CD14-positive monocyte (primary cell): ENCODE measurements around the gene FOXRED2. TPM values are rescaled to one million over a fixed set of nuclear protein-coding genes. Genes with fewer than 3 reads are reported as not detected.
A peak's percentile ranks its signal among the peaks of the same experiment; 100 is the strongest.

ENCODE experiments used
- DNase-seq, 3 donors: peaks; one replicate each; pipeline ENCODE4 v3.0.0-alpha.2; 2011 to 2022
- H2AFZ ChIP-seq: 2 replicates; pipeline ENCODE4 v1.6.0; 2012; ENCODE audit warnings: mild to moderate bottlenecking, low read depth, low read length, inconsistent platforms; ENCODE audit not compliant: insufficient read depth, poor library complexity, severe bottlenecking
- H3K27ac ChIP-seq, 2 donors: 1 replicate in 1 of 2; 2 replicates in 1 of 2; pipeline ENCODE4 v1.5.1; 2012 to 2013; ENCODE audit warnings: low read length in 2 of 2, control low read depth in 1 of 2, inconsistent platforms in 1 of 2, low read depth in 1 of 2, mild to moderate bottlenecking in 1 of 2
- H3K27me3 ChIP-seq, 2 donors: one replicate each; pipeline versions ENCODE4 v1.6.0 to v1.6.1; 2011 to 2013; ENCODE audit warnings: low read length in 2 of 2; ENCODE audit not compliant: control insufficient read depth in 2 of 2, insufficient read depth in 2 of 2
- H3K36me3 ChIP-seq, 2 donors: replicated peaks in 1 of 2; 1 replicate in 1 of 2; 2 replicates in 1 of 2; pipeline versions ENCODE4 v1.5.1 to v1.6.1; 2012 to 2013; ENCODE audit warnings: low read length in 2 of 2, control low read depth in 1 of 2, inconsistent platforms in 1 of 2, mild to moderate bottlenecking in 1 of 2; ENCODE audit not compliant: insufficient read depth in 2 of 2, control insufficient read depth in 1 of 2
- H3K4me1 ChIP-seq, 2 donors: 1 replicate in 1 of 2; 2 replicates in 1 of 2; pipeline versions ENCODE4 v1.5.1 to v1.6.1; 2012 to 2013; ENCODE audit warnings: low read length in 2 of 2, control low read depth in 1 of 2, inconsistent platforms in 1 of 2, mild to moderate bottlenecking in 1 of 2, moderate library complexity in 1 of 2; ENCODE audit not compliant: insufficient read depth in 2 of 2, control insufficient read depth in 1 of 2
- H3K4me2 ChIP-seq: replicated peaks from 2 replicates; pipeline ENCODE3; 2012; ENCODE audit warnings: low read length, moderate library complexity, mild to moderate bottlenecking; ENCODE audit not compliant: poor library complexity, severe bottlenecking; ENCODE audit errors: extremely low read depth
- H3K4me3 ChIP-seq, 3 experiments: fragments of 200-600 bp in 1 of 3; sonication (generic) in 1 of 3; replicated peaks in 1 of 3; 1 replicate in 2 of 3; 2 replicates in 1 of 3; pipeline ENCODE4 v1.5.1; 2011 to 2013; ENCODE audit warnings: low read length in 3 of 3, mild to moderate bottlenecking in 3 of 3, control low read depth in 2 of 3, low read depth in 2 of 3, inconsistent platforms in 1 of 3, moderate library complexity in 1 of 3
- H3K79me2 ChIP-seq: 2 replicates; pipeline ENCODE4 v1.6.0; 2012; ENCODE audit warnings: mild to moderate bottlenecking, control low read depth, inconsistent platforms, low read length, moderate library complexity; ENCODE audit not compliant: insufficient read depth
- H3K9ac ChIP-seq: 2 replicates; pipeline ENCODE4 v1.6.0; 2017; ENCODE audit warnings: low read length, mild to moderate bottlenecking; ENCODE audit not compliant: insufficient read depth, poor library complexity, severe bottlenecking
- H3K9me3 ChIP-seq, 2 donors: replicated peaks in 1 of 2; 1 replicate in 1 of 2; 2 replicates in 1 of 2; pipeline versions ENCODE4 v1.5.1 to v1.6.1; 2012 to 2013; ENCODE audit warnings: low read length in 2 of 2, control low read depth in 1 of 2; ENCODE audit not compliant: control insufficient read depth in 1 of 2, insufficient read depth in 1 of 2
- H4K20me1 ChIP-seq: 2 replicates; pipeline ENCODE4 v1.6.0; 2012; ENCODE audit warnings: mild to moderate bottlenecking, low read length, control low read depth, moderate library complexity; ENCODE audit not compliant: insufficient read depth
- H3K27ac Mint-ChIP-seq, 7 donors: one replicate each; pipeline ENCODE4 v1.8.0; 2020; ENCODE audit warnings: mild to moderate bottlenecking in 7 of 7, mixed read lengths in 7 of 7, moderate library complexity in 6 of 7, inconsistent platforms in 2 of 7
- H3K27me3 Mint-ChIP-seq, 3 donors: one replicate each; pipeline ENCODE4 v1.8.0; 2021 to 2022; ENCODE audit warnings: low read depth in 3 of 3, mild to moderate bottlenecking in 3 of 3, mixed read lengths in 3 of 3, moderate library complexity in 3 of 3, inconsistent platforms in 1 of 3
- H3K36me3 Mint-ChIP-seq, 2 donors: one replicate each; pipeline ENCODE4 v1.8.0; 2020; ENCODE audit warnings: mixed read lengths in 2 of 2, inconsistent platforms in 1 of 2, mild to moderate bottlenecking in 1 of 2
- H3K4me1 Mint-ChIP-seq: one replicate; pipeline ENCODE4 v1.8.0; 2020; ENCODE audit warnings: mild to moderate bottlenecking, mixed read lengths
- H3K4me3 Mint-ChIP-seq, 2 donors: one replicate each; pipeline ENCODE4 v1.8.0; 2020; ENCODE audit warnings: mild to moderate bottlenecking in 2 of 2, mixed read lengths in 2 of 2, moderate library complexity in 1 of 2
- H3K9me3 Mint-ChIP-seq, 7 donors: one replicate each; pipeline ENCODE4 v1.8.0; 2020 to 2022; ENCODE audit warnings: mixed read lengths in 7 of 7, mild to moderate bottlenecking in 6 of 7, moderate library complexity in 6 of 7, inconsistent platforms in 2 of 7
- WGBS: methylation state at CpG from one replicate; pipeline ENCODE4 v1.1.5; 2013; ENCODE audit warnings: missing lambda C conversion rate; ENCODE audit not compliant: insufficient coverage; 5-methylcytosine and 5-hydroxymethylcytosine counted together
- intact Hi-C, 2 donors: fragments of 100-400 bp; cut with micrococcal nuclease; formaldehyde crosslinking; loops; one replicate each; pipeline versions ENCODE4 v1.15.0 to v1.15.1; 2023
- polyA plus RNA-seq, 3 donors: library from polyadenylated mRNA; depleted of rRNA in 1 of 3; unstranded in 2 of 3; stranded (reverse) in 1 of 3; fragments of 300-500 nt in 2 of 3; fragments of >200 nt in 1 of 3; fragmentation: Illumina TruSeq in 2 of 3; gene quantifications; 1 replicate in 2 of 3; 2 replicates in 1 of 3; pipeline ENCODE4 v1.2.3, GENCODE V29; 2012 to 2021
- TF ChIP-seq, protein P1 (sequence below): fragments of 200-600 bp; IDR thresholded peaks from one replicate; pipeline ENCODE4 v1.8.0; 2022; ENCODE audit warnings: antibody characterized with exemption, mild to moderate bottlenecking

Gene FOXRED2
- polyA plus RNA-seq, 3 donors, result 1.5 to 2.0 (median 1.9) TPM

DNA sequence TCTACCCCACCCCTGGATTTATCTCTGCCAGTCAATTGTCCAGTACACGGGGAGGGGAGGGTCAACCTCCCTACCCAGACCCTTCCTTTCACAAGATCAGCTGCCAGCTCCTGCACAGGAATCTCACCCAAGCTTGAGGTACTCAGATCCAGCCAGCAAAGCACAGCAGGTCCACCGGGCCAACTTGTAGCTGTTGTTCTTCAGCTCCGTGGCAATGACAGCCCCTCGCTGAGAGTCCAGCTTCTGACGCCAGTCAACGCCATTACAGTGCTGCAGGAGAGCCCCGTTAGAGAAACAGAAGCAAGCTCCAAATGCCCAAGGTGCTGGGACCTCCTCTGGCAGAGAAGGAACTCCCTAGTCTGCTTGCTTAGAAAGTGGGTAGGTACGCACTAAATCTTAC lies 5.5 kb upstream of the FOXRED2 start:
- Mint-ChIP-seq H3K4me3 (no peak overlapping the region), H3K9me3 (no peaks in the 10 kb centered on the region), H3K4me1 (peaks cover 18% of the 10 kb centered on the region), H3K27me3 (no peaks in the 10 kb centered on the region), H3K27ac (no peak overlapping the region), H3K36me3 (peaks cover 64 to 74% of the 10 kb centered on the region in 2 donors)
- H3K9ac ChIP-seq, result no peak overlapping the region
- no peaks in the 10 kb centered on the region for H3K27me3 ChIP-seq
- intact Hi-C loops, result no loop called here
- H3K27ac ChIP-seq, result no peak overlapping the region
- H3K4me2 ChIP-seq, result no peak overlapping the region
- peaks cover 17 to 19% of the 10 kb centered on the region in 2 donors for H3K4me1 ChIP-seq
- WGBS, result 98% methylated on average over 8 of the region's 8 CpGs
- TF ChIP-seq, protein P1, sequence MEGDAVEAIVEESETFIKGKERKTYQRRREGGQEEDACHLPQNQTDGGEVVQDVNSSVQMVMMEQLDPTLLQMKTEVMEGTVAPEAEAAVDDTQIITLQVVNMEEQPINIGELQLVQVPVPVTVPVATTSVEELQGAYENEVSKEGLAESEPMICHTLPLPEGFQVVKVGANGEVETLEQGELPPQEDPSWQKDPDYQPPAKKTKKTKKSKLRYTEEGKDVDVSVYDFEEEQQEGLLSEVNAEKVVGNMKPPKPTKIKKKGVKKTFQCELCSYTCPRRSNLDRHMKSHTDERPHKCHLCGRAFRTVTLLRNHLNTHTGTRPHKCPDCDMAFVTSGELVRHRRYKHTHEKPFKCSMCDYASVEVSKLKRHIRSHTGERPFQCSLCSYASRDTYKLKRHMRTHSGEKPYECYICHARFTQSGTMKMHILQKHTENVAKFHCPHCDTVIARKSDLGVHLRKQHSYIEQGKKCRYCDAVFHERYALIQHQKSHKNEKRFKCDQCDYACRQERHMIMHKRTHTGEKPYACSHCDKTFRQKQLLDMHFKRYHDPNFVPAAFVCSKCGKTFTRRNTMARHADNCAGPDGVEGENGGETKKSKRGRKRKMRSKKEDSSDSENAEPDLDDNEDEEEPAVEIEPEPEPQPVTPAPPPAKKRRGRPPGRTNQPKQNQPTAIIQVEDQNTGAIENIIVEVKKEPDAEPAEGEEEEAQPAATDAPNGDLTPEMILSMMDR, result no peak
- H3K9me3 ChIP-seq, result no peaks in the 10 kb centered on the region
- no peak overlapping the region for H3K4me3 ChIP-seq
- H3K36me3 ChIP-seq, result peaks cover 67 to 72% of the 10 kb centered on the region in 2 donors
- no peak for DNase-seq
- H4K20me1 ChIP-seq, result peaks cover 37% of the 10 kb centered on the region
- H3K79me2 ChIP-seq, result peaks cover 3% of the 10 kb centered on the region
- no peak overlapping the region for H2AFZ ChIP-seq

DNA sequence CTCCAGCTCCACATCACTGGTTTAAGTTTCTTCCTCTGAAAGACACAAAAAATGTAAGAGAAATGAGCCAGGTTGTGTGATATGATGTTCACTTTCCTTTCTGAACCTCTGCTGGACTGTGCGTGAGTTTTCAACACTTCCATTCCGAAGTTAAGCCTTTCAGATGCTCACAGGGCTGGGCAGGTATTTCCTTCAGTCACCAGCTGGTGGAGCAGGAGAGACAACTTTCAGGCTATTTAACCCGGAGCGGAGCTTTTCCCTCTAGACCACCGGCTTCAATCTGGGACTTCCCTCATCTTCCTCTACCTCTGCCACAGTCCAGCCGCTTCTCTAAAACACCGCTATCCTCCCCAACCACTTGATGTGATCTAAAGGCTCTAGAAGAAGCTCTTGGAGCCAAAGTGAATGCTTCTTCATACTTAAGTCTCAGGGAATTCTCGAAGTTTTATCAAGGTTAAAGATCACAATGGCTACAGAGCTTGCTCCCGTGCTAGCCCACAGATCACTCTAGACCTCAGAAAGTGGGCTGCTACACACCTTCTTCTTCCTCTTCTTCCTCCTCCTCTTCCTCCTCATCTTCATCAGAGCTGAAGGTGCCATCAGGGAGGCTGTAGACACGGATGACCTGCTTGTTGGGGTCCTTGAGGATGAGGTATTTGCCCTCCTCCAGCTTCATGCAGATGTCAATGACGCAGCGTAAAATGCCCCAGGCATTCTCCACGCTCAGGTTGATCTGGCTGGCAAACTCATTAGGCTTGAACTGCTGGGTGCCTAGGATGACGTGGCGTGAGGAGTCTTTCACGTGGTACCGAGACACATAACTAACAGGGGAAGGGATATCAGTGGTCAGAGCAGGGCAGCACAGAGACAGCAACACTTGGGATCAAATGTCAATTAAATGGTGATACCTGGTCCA lies 4.4 kb upstream of the FOXRED2 start:
- peaks cover 53 to 63% of the 10 kb centered on the region in 2 donors for H3K36me3 Mint-ChIP-seq
- no peaks in the 10 kb centered on the region for H3K9me3 Mint-ChIP-seq
- Histone ChIP-seq H3K79me2 (no peaks in the 10 kb centered on the region), H3K4me3 (no peak overlapping the region), H2AFZ (no peak overlapping the region), H3K9me3 (no peaks in the 10 kb centered on the region), H3K4me1 (peaks cover 26 to 30% of the 10 kb centered on the region in 2 donors), H3K9ac (no peak overlapping the region), H3K27me3 (no peaks in the 10 kb centered on the region), H4K20me1 (peaks cover 27% of the 10 kb centered on the region), H3K27ac (peak overlapping the region in 1 of 2 donors; percentile 27), H3K4me2 (no peak overlapping the region), H3K36me3 (peaks cover 56 to 61% of the 10 kb centered on the region in 2 donors)
- no peaks in the 10 kb centered on the region for H3K27me3 Mint-ChIP-seq
- peak in 2 of 3 donors; percentile 24 to 41 for DNase-seq
- TF ChIP-seq, protein P1, result peak; percentile 69
- peaks cover 21% of the 10 kb centered on the region for H3K4me1 Mint-ChIP-seq
- H3K27ac Mint-ChIP-seq, result peak overlapping the region in 5 of 7 donors; percentile 16 to 83 (median 51)
- 71% methylated on average over 14 of the region's 17 CpGs for WGBS
- intact Hi-C loops, result no loop called here
- H3K4me3 Mint-ChIP-seq, result no peak overlapping the region
